ENCODE results near the gene SLC6A6. TPM values are rescaled to one million over a fixed set of nuclear protein-coding genes. Genes with fewer than 3 reads are reported as not detected.

Gene SLC6A6
- total and polyA plus RNA-seq, 11 donors, result 9.1 to 121 (median 34.9) TPM

- DNase-seq (no peak), ATAC-seq (no peak)
- no peak for TF ChIP-seq POLR2A (IDR thresholded peaks at IDR 0.05)
- no peak for TF ChIP-seq CTCF (IDR thresholded peaks at IDR 0.05)
- Histone ChIP-seq H3K36me3 (peaks cover 0 to 50% (median 12%) of the 10 kb centered on the region in 9 donors), H3K9me3 (no peaks in the 10 kb centered on the region), H3K4me3 (no peak overlapping the region), H3K27ac (peak overlapping the region in 1 of 12 donors; percentile 2), H3K4me1 (peaks cover 0 to 74% (median 8%) of the 10 kb centered on the region in 12 donors), H3K27me3 (peaks cover 0 to 19% (median 0%) of the 10 kb centered on the region in 9 donors)
- 52 to 84% (median 59%) methylated on average over 3 of the region's 3 CpGs for WGBS, 4 donors
- intact Hi-C loops (cut with DNase I), result no loop called here
These were observed 21.6 kb downstream of the SLC6A6 start for GRCh38 chr3:14423963-14424362.

GRCh38 chr3:14424711-14425580 lies 22.5 kb downstream of the SLC6A6 start:
- Histone ChIP-seq H3K4me3 (no peak overlapping the region), H3K27ac (peak overlapping the region in 1 of 12 donors; percentile 40), H3K27me3 (peaks cover 0 to 19% (median 0%) of the 10 kb centered on the region in 9 donors), H3K36me3 (peaks cover 0 to 45% (median 5%) of the 10 kb centered on the region in 9 donors), H3K4me1 (peaks cover 0 to 79% (median 8%) of the 10 kb centered on the region in 12 donors), H3K9me3 (no peaks in the 10 kb centered on the region)
- ATAC-seq (no peak), DNase-seq (peak in 1 of 5 donors; percentile 21)
- WGBS, 4 donors, result 76 to 90% (median 80%) methylated on average over 23 of the region's 23 CpGs
- intact Hi-C loops (cut with DNase I), result no loop called here
- TF ChIP-seq CTCF (IDR thresholded peaks at IDR 0.05) (no peak), POLR2A (IDR thresholded peaks at IDR 0.05) (no peak)

DNA sequence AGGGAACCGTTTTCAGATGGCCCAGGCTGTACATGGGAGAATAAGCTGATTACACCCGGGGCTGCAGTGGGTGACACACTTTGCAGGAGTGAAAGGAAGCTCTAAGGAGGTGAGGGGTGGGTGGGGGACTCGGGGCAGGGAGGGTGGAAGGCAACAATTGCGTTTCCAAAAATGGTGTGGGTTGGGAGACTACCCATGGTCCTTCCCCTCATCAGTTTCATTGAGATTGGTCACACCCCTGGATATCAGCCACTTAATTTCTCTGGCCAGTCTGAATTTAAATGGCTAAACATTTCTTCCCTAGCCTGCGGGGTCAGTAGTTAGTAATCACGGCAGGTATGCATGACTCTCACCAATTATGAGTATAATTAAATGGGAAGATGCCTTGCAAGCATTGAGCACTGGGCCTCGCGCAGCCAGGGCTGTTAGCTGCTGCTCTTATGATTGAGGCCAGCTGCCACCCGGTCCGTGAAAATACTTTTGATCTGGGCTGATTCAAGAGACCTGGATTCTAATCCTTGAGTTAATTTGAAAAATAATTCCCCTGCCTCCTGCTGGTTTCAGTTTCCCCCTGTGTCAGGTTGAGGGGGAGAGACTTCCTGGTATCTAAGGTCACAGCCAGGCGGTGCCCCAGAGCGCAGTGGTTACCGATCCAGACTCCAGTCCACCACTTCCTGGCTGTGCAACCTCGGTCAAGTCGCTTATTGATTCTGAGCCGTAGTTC lies 23.3 kb downstream of the SLC6A6 start:
- peaks cover 0 to 19% (median 0%) of the 10 kb centered on the region in 9 donors for H3K27me3 ChIP-seq
- no peaks in the 10 kb centered on the region for H3K9me3 ChIP-seq
- DNase-seq, result peak in 1 of 5 donors; percentile 43
- H3K36me3 ChIP-seq, result peaks cover 0 to 37% (median 4%) of the 10 kb centered on the region in 9 donors
- intact Hi-C loops (cut with DNase I), result no loop called here
- 62 to 68% (median 67%) methylated on average over 13 to 16 of the region's 16 CpGs for WGBS, 4 donors
- peak overlapping the region in 1 of 12 donors; percentile 80 for H3K27ac ChIP-seq
- H3K4me3 ChIP-seq, result peak overlapping the region in 1 of 12 donors; percentile 8
- peaks cover 0 to 87% (median 9%) of the 10 kb centered on the region in 12 donors for H3K4me1 ChIP-seq
- TF ChIP-seq POLR2A (IDR thresholded peaks at IDR 0.05), result no peak
- peak in 1 of 12 donors; percentile 6 for TF ChIP-seq CTCF (IDR thresholded peaks at IDR 0.05)
- no peak for ATAC-seq

GRCh38 chr3:14426305-14426620 lies 23.9 kb downstream of the SLC6A6 start:
- Histone ChIP-seq H3K4me3 (peak overlapping the region in 1 of 12 donors; percentile 8), H3K36me3 (peaks cover 0 to 32% (median 0%) of the 10 kb centered on the region in 9 donors), H3K4me1 (peaks cover 0 to 92% (median 14%) of the 10 kb centered on the region in 12 donors), H3K27ac (peak overlapping the region in 1 of 12 donors; percentile 80), H3K9me3 (no peaks in the 10 kb centered on the region), H3K27me3 (peaks cover 0 to 19% (median 0%) of the 10 kb centered on the region in 9 donors)
- no peak for ATAC-seq
- TF ChIP-seq CTCF (IDR thresholded peaks at IDR 0.05) (peak in 1 of 12 donors; percentile 3), POLR2A (IDR thresholded peaks at IDR 0.05) (no peak)
- 89 to 91% (median 90%) methylated on average over 5 of the region's 5 CpGs for WGBS, 4 donors
- DNase-seq, result no peak
- intact Hi-C loops (cut with DNase I), result no loop called here
